DOHH2 (cell line): ENCODE measurements around the gene HDHD5.

Experiments
- H3F3A ChIP-seq: fragments of 200-600 bp; sonication (generic), shearing (Covaris generic); 2 replicates; pipeline ENCODE4 v1.6.0; 2016; ENCODE audit warnings: antibody characterized with exemption, mild to moderate bottlenecking; ENCODE audit not compliant: control insufficient read depth, insufficient read depth
- H3K27ac ChIP-seq: fragments of 200-600 bp; sonication (generic); 2 replicates; pipeline ENCODE4 v1.5.1; 2014; ENCODE audit warnings: low read depth, mild to moderate bottlenecking, low read length, moderate library complexity
- H3K27me3 ChIP-seq: fragments of 200-600 bp; sonication (generic); 2 replicates; pipeline ENCODE4 v1.6.1; 2014; ENCODE audit warnings: mild to moderate bottlenecking, low read length, mixed read lengths; ENCODE audit not compliant: control insufficient read depth
- H3K36me3 ChIP-seq: fragments of 200-600 bp; sonication (generic); 2 replicates; pipeline ENCODE4 v1.6.1; 2014; ENCODE audit warnings: mild to moderate bottlenecking, low read length, moderate library complexity, mixed read lengths; ENCODE audit not compliant: control insufficient read depth
- H3K4me1 ChIP-seq: fragments of 200-600 bp; sonication (generic); 2 replicates; pipeline ENCODE4 v1.6.1; 2014; ENCODE audit warnings: mild to moderate bottlenecking, low read length, mixed read lengths; ENCODE audit not compliant: control insufficient read depth
- H3K4me2 ChIP-seq: fragments of 200-600 bp; sonication (generic); 2 replicates; pipeline ENCODE4 v1.6.0; 2014; ENCODE audit warnings: mild to moderate bottlenecking, low read length, moderate library complexity
- H3K4me3 ChIP-seq: fragments of 200-600 bp; sonication (generic); 2 replicates; pipeline ENCODE4 v1.5.1; 2014; ENCODE audit warnings: mild to moderate bottlenecking, low read length, mixed read lengths
- H3K79me2 ChIP-seq: fragments of 200-600 bp; sonication (generic); 2 replicates; pipeline ENCODE4 v1.6.1; 2014; ENCODE audit warnings: mild to moderate bottlenecking, low read length, mixed read lengths; ENCODE audit not compliant: control insufficient read depth
- H3K9me2 ChIP-seq: fragments of 200-600 bp; sonication (generic); replicated peaks from 2 replicates; pipeline ENCODE4 v1.6.1; 2014; ENCODE audit warnings: mild to moderate bottlenecking, low read length, mixed read lengths; ENCODE audit not compliant: control insufficient read depth
- H3K9me3 ChIP-seq: fragments of 200-600 bp; sonication (generic); 2 replicates; pipeline ENCODE4 v1.6.1; 2014; ENCODE audit warnings: antibody characterized with exemption, low read length, mixed read lengths; ENCODE audit not compliant: control insufficient read depth, insufficient read depth
- H4K20me1 ChIP-seq: fragments of 200-600 bp; sonication (generic); 2 replicates; pipeline ENCODE4 v1.6.0; 2014; ENCODE audit warnings: low read depth, mild to moderate bottlenecking, antibody characterized with exemption, low read length, moderate library complexity; ENCODE audit not compliant: control insufficient read depth, insufficient read depth
- CTCF ChIP-seq: fragments of 200-600 bp; sonication (generic); IDR thresholded peaks from one replicate; pipeline ENCODE4 v1.5.1; 2014; ENCODE audit warnings: antibody characterized with exemption, mild to moderate bottlenecking, low read depth, low read length; ENCODE audit not compliant: poor library complexity, severe bottlenecking
- EZH2phosphoT487 ChIP-seq: fragments of 200-600 bp; sonication (generic); IDR thresholded peaks from 2 replicates; pipeline ENCODE4 v1.6.1; 2017; ENCODE audit warnings: borderline replicate concordance, mild to moderate bottlenecking, antibody characterized with exemption, low read length, moderate library complexity, mixed read lengths

Gene HDHD5

GRCh38 chr22:17157714-17158113, 1.4 kb downstream of the HDHD5 start:
- Histone ChIP-seq H3K36me3 (peaks cover 19% of the 10 kb centered on the region), H3K9me3 (no peaks in the 10 kb centered on the region), H3K4me2 (peak overlapping the region; percentile 94), H3K27ac (no peak overlapping the region), H3K4me1 (peaks cover 35% of the 10 kb centered on the region), H3K79me2 (peaks cover 72% of the 10 kb centered on the region), H3F3A (0 out of 2 replicates have a peak, but pooled peaks cover 3% of the 10 kb centered on the region), H3K4me3 (peak overlapping the region; percentile 96), H3K9me2 (no peaks in the 10 kb centered on the region), H4K20me1 (no peaks in the 10 kb centered on the region), H3K27me3 (no peaks in the 10 kb centered on the region)
- TF ChIP-seq EZH2phosphoT487, result no peak

GRCh38 chr22:17155941-17156340, 3.1 kb downstream of the HDHD5 start:
- Histone ChIP-seq H3K4me1 (peaks cover 35% of the 10 kb centered on the region), H3K27me3 (no peaks in the 10 kb centered on the region), H3K36me3 (peaks cover 23% of the 10 kb centered on the region), H3K4me3 (peak overlapping the region; percentile 37), H3K9me3 (no peaks in the 10 kb centered on the region), H3K9me2 (no peaks in the 10 kb centered on the region), H3K79me2 (peaks cover 90% of the 10 kb centered on the region), H3F3A (no peaks in the 10 kb centered on the region), H4K20me1 (no peaks in the 10 kb centered on the region), H3K4me2 (peak overlapping the region; percentile 94), H3K27ac (no peak overlapping the region)
- TF ChIP-seq CTCF (no peak), EZH2phosphoT487 (no peak)

GRCh38 chr22:17152971-17153370, 6.1 kb downstream of the HDHD5 start:
- H3K9me3 ChIP-seq, result no peaks in the 10 kb centered on the region
- H3K27me3 ChIP-seq, result no peaks in the 10 kb centered on the region
- TF ChIP-seq EZH2phosphoT487, result no peak
- no peak for TF ChIP-seq CTCF
- peaks cover 23% of the 10 kb centered on the region for H3K4me1 ChIP-seq
- H3K36me3 ChIP-seq, result peaks cover 33% of the 10 kb centered on the region
- no peaks in the 10 kb centered on the region for H3K9me2 ChIP-seq
- H3F3A ChIP-seq, result no peaks in the 10 kb centered on the region
- no peak overlapping the region for H3K27ac ChIP-seq
- no peak overlapping the region for H3K4me3 ChIP-seq
- no peak overlapping the region for H3K4me2 ChIP-seq
- H3K79me2 ChIP-seq, result peaks cover 99% of the 10 kb centered on the region
- no peaks in the 10 kb centered on the region for H4K20me1 ChIP-seq

- Histone ChIP-seq H3K36me3 (peaks cover 33% of the 10 kb centered on the region), H3K9me2 (no peaks in the 10 kb centered on the region), H3K4me1 (peaks cover 17% of the 10 kb centered on the region), H3K9me3 (no peaks in the 10 kb centered on the region), H3K4me2 (no peak overlapping the region), H3F3A (no peaks in the 10 kb centered on the region), H3K27ac (no peak overlapping the region), H3K27me3 (no peaks in the 10 kb centered on the region), H4K20me1 (no peaks in the 10 kb centered on the region), H3K4me3 (no peak overlapping the region), H3K79me2 (peaks cover 99% of the 10 kb centered on the region)
- TF ChIP-seq EZH2phosphoT487 (no peak), CTCF (no peak)
Measured at GRCh38 chr22:17152340-17152739, 6.7 kb downstream of the HDHD5 start.
